ENCODE data around the gene A4GALT.
"Not testable (repeated sequence)": the region's sequence is repeated elsewhere in the genome, so short reads cannot be mapped to it uniquely, and the experiment has no call there.

Gene A4GALT

DNA sequence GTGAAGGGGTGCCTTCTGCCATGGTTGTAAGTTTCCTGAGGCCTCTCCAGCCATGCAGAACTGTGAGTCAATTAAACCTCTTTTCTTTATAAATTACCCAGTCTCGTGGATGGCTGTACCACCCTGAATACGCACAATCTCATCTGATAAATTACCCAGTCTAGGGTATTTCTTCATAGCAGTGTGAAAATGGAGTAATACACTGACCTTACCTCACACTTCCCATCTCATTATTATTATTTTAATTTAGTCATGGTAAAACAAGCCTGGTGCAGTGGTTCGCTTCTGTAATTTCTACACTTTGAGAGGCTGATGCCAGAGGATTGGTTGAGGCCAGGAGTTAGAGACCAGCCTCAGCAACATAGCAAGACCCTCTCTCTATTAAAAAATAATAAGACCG lies 41.0 kb downstream of the A4GALT start:
- DNase-seq = no peak

DNA sequence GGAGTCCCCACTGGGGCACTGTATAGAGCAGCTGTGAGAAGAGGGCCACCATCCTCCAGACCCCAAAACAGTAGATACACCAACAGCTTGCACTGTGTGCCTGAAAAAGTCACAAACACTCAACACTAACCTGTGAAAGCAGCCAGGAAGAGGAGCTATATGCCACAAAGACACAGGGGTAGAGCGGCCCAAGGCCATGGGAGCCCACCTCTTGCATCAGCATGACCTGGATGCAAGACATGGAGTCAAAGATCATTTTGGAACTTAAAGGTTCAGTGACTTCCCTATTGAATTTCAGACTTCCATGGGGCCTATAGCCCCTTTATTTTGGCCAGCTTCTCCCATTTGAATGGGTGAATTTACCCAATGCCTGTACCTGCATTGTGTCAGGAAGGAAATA lies 41.8 kb downstream of the A4GALT start:
- no peak for DNase-seq

DNA sequence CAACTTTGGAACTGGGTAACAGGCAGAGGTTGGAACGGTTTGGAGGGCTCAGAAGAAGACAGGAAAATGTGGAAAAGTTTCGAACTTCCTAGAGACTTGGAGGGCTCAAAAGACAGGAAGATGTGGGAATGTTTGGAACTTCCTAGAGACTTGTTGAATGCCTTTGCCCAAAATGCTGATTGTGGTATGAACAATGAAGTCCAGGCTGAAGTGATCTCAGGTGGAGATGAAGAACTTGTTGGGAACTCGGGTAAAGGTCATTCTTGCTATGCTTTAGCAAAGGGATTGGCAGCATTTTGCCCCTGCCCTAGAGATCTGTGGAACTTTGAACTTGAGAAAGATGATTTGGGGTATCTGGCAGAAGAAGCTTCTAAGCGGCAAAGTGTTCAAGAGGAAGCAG lies 42.7 kb downstream of the A4GALT start:
- not testable (repeated sequence) for DNase-seq

- DNase-seq = no peak
These were observed 44.5 kb downstream of the A4GALT start for GRCh38 chr22:42676059-42676607.

- no peak for DNase-seq
These were observed 46.7 kb downstream of the A4GALT start for GRCh38 chr22:42673898-42674401.

- DNase-seq = not testable (repeated sequence)
These were observed 47.6 kb downstream of the A4GALT start for GRCh38 chr22:42673071-42673470.

DNA sequence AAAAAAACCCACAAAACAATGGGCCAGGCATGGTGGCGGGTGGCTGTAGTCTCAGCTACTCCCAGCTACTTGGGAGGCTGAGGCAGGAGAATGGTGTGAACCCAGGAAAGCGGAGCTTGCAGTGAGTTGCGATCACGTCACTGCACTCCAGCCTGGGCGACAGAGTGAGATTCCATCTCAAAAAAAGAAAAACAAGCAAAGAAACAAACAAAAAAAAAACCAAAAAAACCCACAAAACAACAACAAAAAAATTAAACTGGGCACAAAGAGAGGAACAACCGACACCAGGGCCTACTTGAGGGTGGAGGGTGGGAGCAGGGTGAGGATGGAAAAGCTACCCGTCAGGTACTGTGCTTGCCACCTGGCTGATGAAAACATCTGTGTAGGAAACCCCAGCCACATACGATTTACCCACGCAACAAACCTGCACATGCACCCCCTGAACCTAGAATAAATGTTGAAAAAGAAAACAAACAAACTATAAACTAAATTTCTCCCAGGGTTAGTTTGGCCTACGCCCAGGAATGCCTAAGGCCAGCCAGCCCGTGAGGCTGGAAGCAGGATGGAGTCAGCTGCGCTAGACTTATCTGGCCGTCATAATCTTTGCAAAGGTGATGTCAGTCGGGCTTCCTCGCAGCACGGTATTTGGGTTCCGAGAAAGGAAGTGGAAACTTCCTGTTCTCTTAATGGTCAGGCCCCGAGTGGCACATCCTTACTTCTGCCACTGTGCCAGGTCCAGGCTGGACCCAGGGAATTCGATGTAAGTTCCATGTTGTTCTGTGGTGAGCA lies 49.6 kb downstream of the A4GALT start:
- no peak for DNase-seq

GRCh38 chr22:42670046-42670445 lies 50.6 kb downstream of the A4GALT start:
- no peak for DNase-seq

- not testable (repeated sequence) for DNase-seq
These were observed 54.3 kb downstream of the A4GALT start for GRCh38 chr22:42666393-42666792.

GRCh38 chr22:42664976-42665831 lies 55.5 kb downstream of the A4GALT start:
- no peak for DNase-seq

GRCh38 chr22:42661985-42662831 lies 58.5 kb downstream of the A4GALT start:
- DNase-seq = peak; percentile 63

DNA sequence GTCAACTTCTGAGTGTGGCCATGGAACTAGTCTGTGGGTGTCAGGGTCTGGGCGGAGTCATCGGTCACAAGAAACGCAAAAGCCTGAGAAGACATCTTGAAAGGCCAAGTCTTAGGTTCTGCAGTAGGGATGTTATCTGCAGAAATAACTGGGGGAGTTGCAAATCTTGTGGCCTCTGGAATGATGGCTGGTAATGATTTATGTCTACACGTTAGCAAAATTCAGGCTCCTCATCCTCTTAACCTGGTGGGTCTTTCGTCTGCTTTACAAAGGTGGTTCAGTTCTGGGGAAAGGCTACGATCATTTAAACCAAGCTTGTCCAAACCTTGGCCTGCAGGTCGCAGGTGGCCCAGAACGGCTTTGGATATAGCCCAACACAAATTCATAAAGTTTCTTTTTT lies 64.1 kb downstream of the A4GALT start:
- DNase-seq = no peak

GRCh38 chr22:42655693-42656092 lies 65.0 kb downstream of the A4GALT start:
- DNase-seq = no peak

- no peak for DNase-seq
These were observed 66.1 kb downstream of the A4GALT start for GRCh38 chr22:42654436-42655073.

- no peak for DNase-seq
These were observed 66.7 kb downstream of the A4GALT start for GRCh38 chr22:42653999-42654398.

DNA sequence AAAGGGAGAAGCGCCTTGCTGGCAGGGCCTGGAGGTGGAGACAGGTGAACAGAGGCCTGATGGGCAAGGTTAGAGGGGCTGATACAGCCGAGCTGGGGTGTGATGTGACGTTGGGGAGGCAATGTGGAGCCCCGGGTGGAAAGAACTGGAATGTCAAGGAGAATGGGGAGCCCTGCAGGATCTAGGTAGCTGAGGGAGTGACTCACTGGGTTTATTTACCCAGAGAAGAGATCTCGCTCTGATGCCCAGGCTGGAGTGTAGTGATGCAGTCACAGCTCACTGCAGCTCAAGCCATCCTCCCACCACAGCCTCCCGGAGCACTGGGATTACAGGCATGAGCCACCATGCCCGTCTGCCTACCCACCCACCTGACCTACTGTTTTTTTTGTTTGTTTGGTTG lies 69.5 kb downstream of the A4GALT start:
- no peak for DNase-seq

DNA sequence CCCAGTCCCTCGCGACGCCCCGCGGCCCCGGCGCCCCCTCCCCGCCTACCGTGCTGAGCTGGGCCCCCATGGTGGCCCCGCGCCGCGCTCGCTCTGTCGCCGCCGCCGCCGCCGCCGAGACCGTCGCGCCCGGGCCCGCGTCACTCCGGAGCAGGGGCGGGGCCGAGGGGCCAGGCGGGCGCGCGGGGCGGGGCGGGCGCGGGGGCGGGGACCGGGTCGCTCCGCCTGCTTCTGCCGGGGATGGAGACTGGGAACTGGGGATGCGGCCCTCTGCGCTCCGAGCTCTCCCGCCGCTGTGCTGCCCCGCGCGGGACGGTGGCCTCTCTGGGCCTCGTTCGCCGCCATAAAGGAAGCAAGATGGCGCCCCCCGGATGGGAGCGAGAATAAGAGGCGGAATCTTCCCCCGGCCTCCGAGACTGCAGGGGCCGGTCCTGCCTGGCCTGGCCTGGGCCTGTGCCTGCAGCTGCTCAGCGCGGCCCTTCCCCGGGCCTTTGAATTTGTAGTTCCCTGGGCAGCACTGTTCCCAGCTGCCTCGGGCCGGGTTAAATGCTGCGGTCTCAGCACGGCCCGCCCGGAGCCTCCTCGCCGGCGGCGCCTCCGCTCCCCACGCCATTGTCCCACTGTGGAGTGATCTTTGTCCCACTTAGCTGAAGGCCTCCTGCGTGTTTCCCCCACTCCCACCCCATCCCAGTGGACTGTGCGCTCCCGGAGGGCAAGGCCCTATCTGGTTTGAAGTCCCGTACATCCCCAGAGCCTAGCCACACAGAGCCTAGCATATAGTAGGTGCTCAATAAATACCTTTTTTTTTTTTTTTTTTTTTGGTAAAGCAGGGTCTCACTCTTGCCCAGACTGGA lies 71.2 kb downstream of the A4GALT start, which contains the start of gene CYB5R3:
Gene CYB5R3, minus strand, starts transcription at position 147 of the 854 bp plus-strand sequence. Its CDS starts 77 bp downstream, at position 70.
- peak; percentile 71 for DNase-seq

DNA sequence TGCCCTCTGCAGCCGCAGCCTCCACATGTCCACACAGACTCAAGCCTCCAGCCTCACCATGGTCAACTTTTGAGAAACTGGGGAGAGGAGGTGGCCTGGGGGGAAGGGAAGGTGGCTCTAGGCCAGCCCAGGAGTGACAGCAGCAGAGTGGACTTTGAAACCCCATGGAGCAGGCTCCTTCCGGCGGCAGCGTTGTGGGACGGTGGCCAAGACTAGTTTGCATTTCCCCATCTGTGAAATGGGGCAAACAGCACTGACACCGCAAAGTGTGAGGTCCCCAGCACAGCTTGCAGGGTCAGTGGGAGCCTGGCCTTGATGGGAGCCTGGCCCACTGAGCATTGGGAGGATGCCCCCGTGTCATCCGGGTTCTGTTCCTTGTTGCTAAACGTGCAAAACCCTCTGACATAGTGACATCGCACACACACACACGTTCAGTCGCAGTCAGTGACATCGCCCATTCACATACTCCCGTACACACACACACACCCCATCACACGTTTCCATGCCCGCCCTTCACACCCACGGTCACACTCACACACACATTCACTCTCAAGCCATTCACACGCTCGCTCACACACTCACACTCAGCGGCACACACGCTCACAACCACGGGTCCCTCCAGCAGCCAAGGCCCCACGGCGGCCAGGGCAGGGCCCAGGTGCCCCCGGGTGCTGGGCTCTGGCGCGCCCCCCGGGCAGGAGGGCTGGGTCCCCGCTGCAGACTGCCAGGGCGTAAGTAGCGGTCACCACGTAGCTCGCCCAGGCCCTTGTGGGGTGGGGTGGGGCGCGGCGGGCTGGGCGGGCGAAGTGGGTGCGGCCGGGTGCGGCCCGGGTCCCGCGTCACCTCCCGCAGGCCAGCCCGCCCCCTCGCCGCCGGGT lies 72.1 kb downstream of the A4GALT start:
- DNase-seq = no peak

DNA sequence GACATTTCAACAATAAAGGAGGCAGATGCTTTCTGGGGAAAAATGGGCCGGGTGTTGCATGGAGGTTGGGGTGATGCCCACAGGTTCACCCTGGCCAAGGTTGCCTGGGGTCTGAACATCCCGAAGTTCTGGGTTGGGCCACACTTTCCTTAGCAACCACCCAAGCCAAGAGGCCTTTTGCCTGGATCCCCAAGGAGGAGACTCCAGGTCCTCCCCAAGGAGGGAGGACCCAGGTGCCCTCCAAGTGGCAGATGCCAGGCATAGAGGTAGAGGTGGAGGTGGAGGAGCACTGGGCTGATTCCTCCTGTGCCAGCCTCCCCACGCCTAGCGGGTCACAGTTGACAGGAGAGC lies 72.7 kb downstream of the A4GALT start:
- DNase-seq = no peak
